IPS DF 4.7 (cell line): Measurements from ENCODE around the gene MVB12B.

Source experiments
- DNase-seq: peaks from one replicate; pipeline ENCODE4 v3.0.0-alpha.2; 2013; ENCODE audit warnings: low spot score; ENCODE audit errors: extremely low read depth

The MVB12B gene

DNA sequence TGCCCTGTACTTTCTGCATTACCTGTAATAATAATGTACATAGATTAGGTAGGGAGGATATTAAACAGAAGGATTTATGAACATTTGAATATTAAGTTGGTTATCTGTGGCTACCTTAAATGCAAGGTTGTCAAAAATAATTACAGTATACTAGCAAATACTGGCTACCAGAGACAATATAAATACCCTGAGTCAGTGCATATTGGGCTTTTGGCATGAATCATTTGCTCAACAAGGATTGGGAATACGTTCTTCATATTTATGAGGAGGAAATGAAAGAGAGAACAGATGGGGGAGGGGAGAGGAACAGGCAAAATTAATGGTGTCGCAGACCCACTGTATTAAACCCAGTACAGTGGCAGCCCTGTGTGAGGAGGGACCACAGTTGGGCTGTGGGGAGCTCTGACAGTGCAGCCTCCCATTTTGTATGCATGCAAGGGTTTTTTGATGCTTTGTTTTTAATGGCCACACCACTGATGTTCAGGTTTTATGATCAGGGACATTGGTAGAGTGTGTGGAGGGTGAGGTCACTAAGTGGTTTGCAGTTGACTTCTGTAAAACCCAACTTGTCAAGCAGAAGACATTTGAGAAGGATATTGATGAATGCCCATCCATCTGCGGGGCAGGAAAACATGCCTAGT is 56.9 kb downstream of the MVB12B start:
- DNase-seq: no peak

DNA sequence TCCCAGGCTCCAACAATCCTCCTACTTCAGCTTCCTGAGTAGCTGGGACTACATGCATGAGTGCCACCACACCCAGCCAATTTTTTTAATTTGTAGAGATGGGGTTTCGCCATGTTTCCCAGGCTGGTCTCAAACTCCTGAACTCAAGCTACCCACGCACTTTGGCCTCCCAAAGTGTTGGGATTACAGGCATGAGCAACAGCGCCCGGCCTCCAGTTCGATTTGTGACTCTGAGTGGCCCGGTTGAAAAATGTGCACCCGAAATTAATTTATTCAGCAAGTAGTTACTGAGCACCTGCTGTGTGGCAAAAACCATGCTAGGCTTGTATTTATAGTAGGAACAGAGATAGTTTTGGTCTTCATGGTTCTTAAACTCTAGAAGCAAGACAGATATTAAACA is 58.3 kb downstream of the MVB12B start:
- no peak for DNase-seq

- no peak for DNase-seq
These were observed 59.5 kb downstream of the MVB12B start for GRCh38 chr9:126386088-126386487.

- DNase-seq: no peak
These were observed 60.1 kb downstream of the MVB12B start for GRCh38 chr9:126386776-126387175.

GRCh38 chr9:126388964-126389708 is 62.5 kb downstream of the MVB12B start:
- no peak for DNase-seq

DNA sequence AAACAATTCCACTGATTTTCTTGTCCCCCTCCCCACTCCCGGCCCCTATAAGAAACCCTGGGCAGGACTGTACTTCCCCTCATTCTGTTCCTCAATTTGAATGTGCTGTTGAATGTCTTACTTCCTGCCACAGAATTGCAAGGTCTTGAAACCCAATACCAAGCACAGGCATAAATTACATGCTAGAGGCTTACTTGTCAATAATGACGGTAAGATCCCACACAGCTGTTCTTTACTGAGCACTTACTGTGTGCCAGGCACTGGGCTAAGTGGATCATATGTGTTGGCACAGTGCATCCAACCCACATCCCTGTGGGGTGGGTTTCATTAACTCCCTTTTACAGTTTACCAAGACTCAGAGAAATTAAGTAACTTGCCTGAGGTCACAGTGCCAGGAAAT is 63.4 kb downstream of the MVB12B start:
- DNase-seq: no peak

DNA sequence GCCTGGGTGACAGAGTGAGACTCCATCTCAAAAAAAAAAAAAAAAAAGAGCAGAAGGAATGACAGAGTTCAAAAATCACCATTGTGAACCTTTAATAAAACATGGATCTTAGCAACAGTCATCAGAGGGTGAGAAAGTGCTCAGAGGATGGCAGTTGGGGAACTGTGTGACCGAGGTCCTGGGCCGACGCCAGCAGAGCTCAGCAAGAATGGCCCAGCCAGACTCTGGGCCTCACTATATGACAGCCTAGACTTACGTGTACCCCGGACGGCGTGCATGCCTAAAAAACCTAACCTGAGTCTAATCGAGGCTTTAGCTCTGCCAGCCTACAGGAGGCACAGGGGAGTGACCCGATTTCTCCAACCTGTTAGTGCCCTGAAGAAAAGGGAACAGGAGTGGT is 64.3 kb downstream of the MVB12B start:
- no peak for DNase-seq

DNA sequence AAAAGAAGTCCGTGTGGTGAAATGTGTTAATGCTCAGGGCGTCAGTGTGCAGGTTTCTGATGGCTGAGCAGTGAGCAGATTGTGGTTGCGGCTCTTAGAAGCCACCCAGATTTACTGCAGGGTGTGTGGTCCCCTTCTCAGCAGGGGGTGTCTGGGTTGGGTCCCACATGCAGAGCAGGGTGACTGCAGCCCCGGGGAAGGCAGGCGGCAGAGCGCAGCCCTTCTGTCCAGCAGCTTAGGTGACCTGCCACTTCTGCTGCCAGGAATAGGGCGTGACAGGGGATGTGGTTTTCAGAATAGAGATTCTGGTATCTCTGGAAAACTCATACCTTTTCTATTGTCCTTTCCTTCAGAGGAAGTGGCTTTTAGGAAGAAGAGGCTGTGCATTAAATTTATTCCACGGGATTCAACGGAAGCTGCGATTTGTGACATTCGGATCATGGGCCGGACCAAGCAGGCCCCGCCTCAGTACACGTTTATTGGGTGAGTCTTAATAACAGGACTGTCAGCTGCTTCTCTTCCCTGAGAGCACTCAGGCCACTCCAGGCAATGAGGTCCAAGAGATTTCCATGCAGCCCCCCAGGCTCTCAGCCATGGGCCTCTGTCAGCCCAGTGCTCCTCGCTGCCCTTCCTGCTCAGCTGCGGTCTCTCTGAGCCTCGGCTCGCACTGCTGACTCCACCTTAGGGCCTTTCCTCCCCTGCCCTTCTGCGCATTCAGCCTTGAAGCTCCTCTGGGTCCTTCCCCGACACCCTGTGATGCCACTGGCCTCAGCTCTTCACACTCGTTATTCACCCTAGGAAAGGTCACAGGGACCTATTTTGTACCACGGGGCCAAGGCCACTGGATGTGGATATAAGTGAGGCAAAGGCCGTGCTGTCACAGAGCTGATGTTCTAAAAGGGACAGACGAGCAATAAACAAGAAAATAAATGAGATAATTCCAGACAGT is 65.4 kb downstream of the MVB12B start:
- DNase-seq: no peak

- DNase-seq: no peak
These were observed 66.2 kb downstream of the MVB12B start for GRCh38 chr9:126392662-126393371.

- no peak for DNase-seq
These were observed 67.2 kb downstream of the MVB12B start for GRCh38 chr9:126393876-126394275.

DNA sequence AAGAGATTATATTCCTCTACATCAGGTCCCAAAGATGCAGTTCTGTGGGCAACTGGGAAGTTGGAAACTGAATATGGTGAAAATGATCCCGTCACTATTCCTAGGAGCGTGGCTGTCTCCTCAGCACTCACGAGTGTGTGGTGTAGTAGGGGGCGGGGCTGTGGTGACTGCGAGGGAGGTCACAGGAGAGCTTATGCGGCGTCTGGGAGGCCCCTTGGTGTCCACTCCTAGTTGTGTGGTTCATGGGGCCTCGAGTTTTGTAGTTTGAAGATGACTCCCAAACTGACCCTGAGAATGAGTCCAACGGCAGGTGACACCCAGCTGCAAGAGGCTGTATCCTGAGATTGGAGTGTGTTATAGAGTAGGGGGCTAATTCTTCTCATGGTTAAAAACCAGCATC is 68.2 kb downstream of the MVB12B start:
- no peak for DNase-seq

GRCh38 chr9:126395439-126396212 is 69.0 kb downstream of the MVB12B start:
- DNase-seq: no peak

- no peak for DNase-seq
These were observed 70.4 kb downstream of the MVB12B start for GRCh38 chr9:126397056-126397455.

GRCh38 chr9:126398403-126399058 is 71.9 kb downstream of the MVB12B start:
- DNase-seq: no peak

DNA sequence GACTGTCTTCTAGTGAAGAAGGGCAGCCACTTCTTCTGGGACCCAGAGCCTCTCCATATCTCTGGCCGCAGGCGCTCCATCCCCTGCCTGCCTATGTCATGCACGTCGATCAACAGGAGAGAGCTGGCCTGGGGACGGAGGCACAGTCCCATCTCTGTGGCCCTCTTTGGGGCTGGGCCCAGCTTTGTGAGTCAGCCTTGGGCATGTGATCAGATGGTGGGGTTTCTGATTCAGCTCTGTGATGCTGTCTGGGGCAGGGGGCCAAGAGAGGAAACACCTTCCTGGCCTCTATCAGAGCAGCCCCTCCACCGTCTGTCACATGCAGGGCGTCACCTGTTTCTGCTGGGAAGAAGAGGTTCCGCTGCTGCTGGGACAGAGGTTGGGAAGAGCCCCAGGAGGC is 72.6 kb downstream of the MVB12B start:
- no peak for DNase-seq

GRCh38 chr9:126399789-126400188 is 73.2 kb downstream of the MVB12B start:
- DNase-seq: no peak

DNA sequence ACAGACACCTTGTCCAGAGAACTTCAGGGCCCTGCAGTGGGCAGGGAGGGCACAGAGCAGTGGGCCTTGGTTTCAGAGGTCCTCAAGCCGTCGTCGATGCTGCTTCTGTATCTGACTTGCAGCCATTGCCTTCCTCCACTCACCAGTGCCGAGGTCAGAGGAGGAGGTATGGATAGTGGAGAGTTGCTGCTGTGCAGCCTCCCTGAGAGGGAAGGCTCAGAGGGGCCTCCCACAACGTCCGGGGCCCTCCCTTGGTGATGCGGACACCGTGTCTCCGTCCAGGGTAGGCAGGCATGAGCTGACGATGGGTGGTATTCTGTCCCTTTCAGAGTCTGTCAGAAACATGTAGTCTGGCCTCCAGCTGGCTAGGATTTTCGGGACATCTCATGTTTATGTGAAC is 73.9 kb downstream of the MVB12B start:
- no peak for DNase-seq

DNA sequence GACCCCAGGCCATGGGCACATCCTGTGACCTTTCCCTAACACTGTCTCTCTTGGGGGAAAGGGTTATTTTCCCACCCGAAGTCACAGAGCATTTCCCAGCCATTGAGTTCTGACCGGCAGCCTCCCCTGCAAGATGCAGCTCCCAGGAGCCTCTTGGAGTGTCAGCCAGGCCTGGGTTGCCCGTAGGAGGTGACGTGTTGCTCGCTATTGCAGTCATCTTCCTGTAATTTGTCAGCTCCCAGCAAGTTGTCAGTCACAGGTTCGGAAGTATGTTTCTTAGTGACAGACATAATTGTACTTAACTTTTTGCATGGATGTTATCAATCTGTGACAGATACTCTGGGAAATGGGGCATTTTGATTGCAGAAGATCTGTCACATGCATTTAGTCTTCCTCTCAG is 74.5 kb downstream of the MVB12B start:
- no peak for DNase-seq

DNA sequence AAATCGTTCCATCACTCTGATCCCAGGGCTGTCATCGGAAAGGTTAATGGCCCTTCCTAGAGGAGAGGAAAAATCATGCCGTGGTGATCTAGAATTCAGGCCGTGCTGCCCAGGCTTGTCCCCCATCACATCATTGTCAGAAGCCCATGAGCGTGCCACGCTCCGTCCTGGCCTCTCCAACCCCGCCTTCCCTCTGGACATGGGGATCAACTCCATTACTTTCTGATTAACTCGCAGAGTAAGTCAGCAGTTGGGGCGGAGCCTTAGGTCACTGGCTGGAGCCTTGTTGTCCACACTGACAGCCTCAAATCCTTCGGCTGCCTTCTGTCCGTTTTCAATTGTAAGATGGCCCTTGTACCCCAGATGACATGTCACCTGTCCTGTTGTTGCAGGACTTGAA is 75.0 kb downstream of the MVB12B start:
- no peak for DNase-seq

DNA sequence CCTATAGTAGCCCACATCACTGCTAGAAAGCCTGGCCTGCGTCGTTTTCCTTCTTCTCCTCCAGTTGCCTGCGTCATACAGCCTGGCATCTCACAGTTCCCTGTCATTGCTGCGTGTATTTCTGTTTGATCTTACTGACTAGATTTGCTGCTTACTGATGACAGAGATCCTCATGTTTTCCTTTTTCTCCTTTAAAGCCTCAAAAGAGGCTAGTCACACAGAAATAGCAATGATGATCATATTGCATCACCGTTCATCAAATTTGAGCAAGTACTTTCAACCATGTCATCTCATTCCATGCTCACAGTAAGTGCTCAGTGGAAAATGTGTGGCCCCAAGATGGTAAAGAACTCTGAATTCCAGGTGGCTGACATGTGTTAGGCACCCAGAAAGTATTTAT is 76.8 kb downstream of the MVB12B start:
- DNase-seq: no peak
